T-cell (primary cell): ENCODE data around the gene REEP3. TPM values are rescaled to one million over a fixed set of nuclear protein-coding genes. Genes with fewer than 3 reads are reported as not detected.

Source experiments
- ATAC-seq, 4 experiments: fragments of 200-7000 bp in 3 of 4; fragments of 150-1000 bp in 1 of 4; cut with Tn5 transposase; replicated peaks in 1 of 4; 1 replicate in 3 of 4; 2 replicates in 1 of 4; pipeline ENCODE4 v1.10.0; 2021; ENCODE audit warnings: moderate library complexity in 3 of 4, mild to moderate bottlenecking in 2 of 4, moderate number of reproducible peaks in 1 of 4
- CTCF ChIA-PET, 2 donors: fragments of 300-600 bp; sonication (Branson Sonifier 250); formaldehyde crosslinking; loops; one replicate each; lab custom pipeline; 2022; ENCODE audit warnings: antibody characterized with exemption in 2 of 2; lab: Charles Lee
- POLR2A ChIA-PET, 2 donors: fragments of 300-600 bp; sonication (Branson Sonifier 250); formaldehyde crosslinking; loops; one replicate each; lab custom pipeline; 2022; ENCODE audit warnings: antibody characterized with exemption in 2 of 2; lab: Charles Lee
- DNase-seq, 35 experiments: peaks; one replicate each; pipeline versions ENCODE4 v3.0.0 to v3.0.0-alpha.2; 2013 to 2023
- H3K27ac ChIP-seq: one replicate; pipeline ENCODE4 v1.5.1; 2013; ENCODE audit warnings: low read length
- H3K27me3 ChIP-seq, 2 experiments: replicated peaks in 1 of 2; 1 replicate in 1 of 2; 2 replicates in 1 of 2; pipeline versions ENCODE4 v1.6.1 to v1.7.0; 2013; ENCODE audit warnings: low read length in 1 of 2, mixed read lengths in 1 of 2; ENCODE audit not compliant: control insufficient read depth in 2 of 2, insufficient read depth in 2 of 2; ENCODE audit errors: extremely low read depth in 1 of 2
- H3K36me3 ChIP-seq, 2 donors: 1 replicate in 1 of 2; 2 replicates in 1 of 2; pipeline versions ENCODE4 v1.6.1 to v1.7.0; 2013; ENCODE audit warnings: low read length in 1 of 2; ENCODE audit not compliant: control insufficient read depth in 2 of 2, insufficient read depth in 1 of 2; ENCODE audit errors: extremely low read depth in 1 of 2
- H3K4me1 ChIP-seq, 2 experiments: 1 replicate in 1 of 2; 2 replicates in 1 of 2; pipeline versions ENCODE4 v1.6.1 to v1.7.0; 2013; ENCODE audit warnings: low read length in 2 of 2, mixed read lengths in 1 of 2; ENCODE audit not compliant: insufficient read depth in 2 of 2, control insufficient read depth in 1 of 2; ENCODE audit errors: extremely low read depth in 1 of 2
- H3K4me3 ChIP-seq, 2 donors: 1 replicate in 1 of 2; 2 replicates in 1 of 2; pipeline versions ENCODE4 v1.5.1 to v1.7.0; 2013; ENCODE audit warnings: mild to moderate bottlenecking in 2 of 2, low read length in 1 of 2, moderate library complexity in 1 of 2; ENCODE audit not compliant: control insufficient read depth in 1 of 2; ENCODE audit errors: extremely low read depth in 1 of 2
- H3K9me3 ChIP-seq: 2 replicates; pipeline ENCODE4 v1.7.0; 2013
- H3K27ac Mint-ChIP-seq, 2 donors: one replicate each; pipeline ENCODE4 v1.8.0; 2020 to 2021; ENCODE audit warnings: mild to moderate bottlenecking in 2 of 2, mixed read lengths in 2 of 2
- H3K27me3 Mint-ChIP-seq, 2 donors: one replicate each; pipeline ENCODE4 v1.8.0; 2021 to 2022; ENCODE audit warnings: mixed read lengths in 2 of 2
- H3K36me3 Mint-ChIP-seq: one replicate; pipeline ENCODE4 v1.8.0; 2021; ENCODE audit warnings: mixed read lengths
- H3K4me1 Mint-ChIP-seq, 3 donors: one replicate each; pipeline ENCODE4 v1.8.0; 2020 to 2022; ENCODE audit warnings: mixed read lengths in 3 of 3, mild to moderate bottlenecking in 1 of 3
- H3K4me3 Mint-ChIP-seq, 3 donors: one replicate each; pipeline ENCODE4 v1.8.0; 2020 to 2022; ENCODE audit warnings: mild to moderate bottlenecking in 3 of 3, mixed read lengths in 3 of 3, moderate library complexity in 3 of 3
- H3K9me3 Mint-ChIP-seq, 3 donors: one replicate each; pipeline ENCODE4 v1.8.0; 2020 to 2022; ENCODE audit warnings: mixed read lengths in 3 of 3
- WGBS: methylation state at CpG from one replicate; pipeline ENCODE4 v1.1.5; 2013; ENCODE audit warnings: missing lambda C conversion rate; ENCODE audit not compliant: insufficient coverage; 5-methylcytosine and 5-hydroxymethylcytosine counted together
- total RNA-seq, 35 experiments: library from RNA in 6 of 35; stranded (reverse) in 6 of 35; fragments of 120-200 nt in 1 of 35; gene quantifications; one replicate each; pipeline versions ENCODE4 v1.2.1 to v1.2.4 and lab custom pipeline; 2013 to 2026

Gene REEP3
- total RNA-seq, 5 donors from 2014 or later (not counting 1 experiment from before 2014, with no cell fraction given) = 7.9 to 16.2 (median 9.9) TPM

DNA sequence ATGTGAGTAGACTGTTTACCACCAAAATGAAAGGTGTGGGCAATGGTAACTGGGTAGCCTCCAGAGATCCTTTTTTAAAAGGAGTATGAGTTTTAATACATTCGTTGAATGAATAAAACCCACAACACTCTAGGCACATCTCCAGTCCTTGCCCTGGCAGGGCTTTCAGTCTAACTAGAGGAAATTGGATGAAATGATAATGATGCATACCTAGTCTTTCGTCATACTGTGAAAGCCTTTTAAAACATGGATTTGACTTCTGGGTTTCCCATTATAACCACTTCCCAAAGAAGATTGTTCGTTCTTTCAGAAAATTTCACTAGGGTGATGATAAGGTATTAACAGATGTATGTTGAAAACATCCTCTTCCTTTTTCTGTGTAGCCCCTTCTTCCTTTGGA, 110.8 kb downstream of the REEP3 start:
- H3K4me1 Mint-ChIP-seq = peaks cover 22 to 31% (median 25%) of the 10 kb centered on the region in 3 donors
- DNase-seq = no peak
- peak overlapping the region in 1 of 2 donors; percentile 31 for H3K27ac Mint-ChIP-seq
- H3K27me3 Mint-ChIP-seq = no peaks in the 10 kb centered on the region
- H3K36me3 Mint-ChIP-seq = no peaks in the 10 kb centered on the region
- Histone ChIP-seq H3K27me3 (no peaks in the 10 kb centered on the region), H3K36me3 (no peaks in the 10 kb centered on the region), H3K9me3 (no peaks in the 10 kb centered on the region), H3K27ac (no peak overlapping the region), H3K4me3 (no peak overlapping the region), H3K4me1 (peaks cover 19 to 24% of the 10 kb centered on the region in 2 experiments)
- POLR2A ChIA-PET = interaction anchor here in 1 of 2 donors (2.1 kb wide), 1 partner anchor 374 kb away, joined by 5 read pairs; no protein-coding TSS in a partner anchor
- CTCF ChIA-PET = interaction anchor here (1.9 to 6.3 kb wide), 2 partner anchors 88 to 465 kb away, joined by 7 to 98 read pairs; no protein-coding TSS in a partner anchor
- no peaks in the 10 kb centered on the region for H3K9me3 Mint-ChIP-seq
- peak overlapping the region in 1 of 3 donors; percentile 91 for H3K4me3 Mint-ChIP-seq
- no CpG with 5 or more reads among the region's 3 CpGs for WGBS
- ATAC-seq = no peak

DNA sequence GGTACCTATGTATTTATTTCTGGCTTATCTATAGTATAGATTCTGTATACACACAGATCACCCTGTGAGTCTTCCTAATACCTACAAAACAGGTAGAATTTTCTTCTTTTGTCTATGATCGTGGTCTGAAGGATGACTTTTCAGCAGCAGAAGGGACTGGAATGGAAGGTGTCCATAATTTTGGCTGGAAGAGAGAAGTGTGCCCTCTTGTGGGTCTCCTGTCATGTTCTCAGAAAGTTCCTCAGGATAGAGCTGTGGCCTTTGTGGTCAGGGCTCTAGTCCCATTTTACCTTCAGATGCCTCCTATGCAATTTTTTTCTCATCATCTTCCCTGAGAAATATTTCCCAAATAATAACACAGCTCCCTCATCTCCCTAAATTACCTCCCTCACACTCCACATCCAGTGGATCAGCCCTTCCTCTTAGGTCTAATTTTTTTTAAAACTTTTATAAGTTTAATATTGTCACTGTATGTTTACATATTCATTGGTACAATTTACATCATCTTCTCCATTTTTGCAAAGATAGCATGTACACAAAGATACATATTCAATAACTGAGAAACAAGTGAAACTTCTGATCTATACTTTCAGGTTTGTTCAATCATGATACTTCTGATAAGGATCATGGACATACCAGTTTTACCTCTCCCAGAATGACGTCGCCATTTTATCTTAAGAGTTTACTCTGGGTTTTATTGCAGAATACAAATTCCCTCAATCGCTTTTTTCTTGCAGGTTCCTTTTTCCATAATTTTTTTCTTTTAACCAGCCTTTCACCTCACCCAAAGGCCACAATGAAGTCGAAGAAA, 112.7 kb downstream of the REEP3 start:
- 79% methylated on average over 2 of the region's 5 CpGs for WGBS
- H3K4me3 Mint-ChIP-seq = no peak overlapping the region
- no peak overlapping the region for H3K27ac Mint-ChIP-seq
- Histone ChIP-seq H3K36me3 (no peaks in the 10 kb centered on the region), H3K27me3 (no peaks in the 10 kb centered on the region), H3K27ac (no peak overlapping the region), H3K9me3 (no peaks in the 10 kb centered on the region), H3K4me1 (peaks cover 8 to 21% of the 10 kb centered on the region in 2 experiments), H3K4me3 (no peak overlapping the region)
- POLR2A ChIA-PET = interaction anchor here in 1 of 2 donors (0.7 kb wide), 1 partner anchor 87 kb away, joined by 12 read pairs; no protein-coding TSS in a partner anchor
- H3K27me3 Mint-ChIP-seq = no peaks in the 10 kb centered on the region
- peaks cover 8 to 17% (median 9%) of the 10 kb centered on the region in 3 donors for H3K4me1 Mint-ChIP-seq
- CTCF ChIA-PET = interaction anchor here (0.6 to 1.6 kb wide), 4 partner anchors 74 to 905 kb away, joined by 3 to 9 read pairs (median 5); no protein-coding TSS in a partner anchor
- DNase-seq (no peak), ATAC-seq (no peak)
- H3K36me3 Mint-ChIP-seq = no peaks in the 10 kb centered on the region
- H3K9me3 Mint-ChIP-seq = no peaks in the 10 kb centered on the region

GRCh38 chr10:63634488-63635065, 113.4 kb downstream of the REEP3 start:
- H3K4me1 Mint-ChIP-seq = peaks cover 1 to 10% (median 3%) of the 10 kb centered on the region in 3 donors
- DNase-seq (no peak), ATAC-seq (no peak)
- WGBS = 84% methylated on average over 6 of the region's 6 CpGs
- H3K27me3 ChIP-seq = no peaks in the 10 kb centered on the region
- H3K4me3 ChIP-seq = no peak overlapping the region
- no peak overlapping the region for H3K27ac Mint-ChIP-seq
- ChIA-PET CTCF (interaction anchor here (0.6 to 1.6 kb wide), 3 partner anchors 467 to 906 kb away, joined by 3 to 7 read pairs (median 4); no protein-coding TSS in a partner anchor), POLR2A (no interaction called here)
- no peaks in the 10 kb centered on the region for H3K36me3 Mint-ChIP-seq
- H3K9me3 Mint-ChIP-seq = no peaks in the 10 kb centered on the region
- peaks cover 2 to 15% of the 10 kb centered on the region in 2 experiments for H3K4me1 ChIP-seq
- no peak overlapping the region for H3K4me3 Mint-ChIP-seq
- H3K27ac ChIP-seq = no peak overlapping the region
- no peaks in the 10 kb centered on the region for H3K27me3 Mint-ChIP-seq
- no peaks in the 10 kb centered on the region for H3K9me3 ChIP-seq
- no peaks in the 10 kb centered on the region for H3K36me3 ChIP-seq

- WGBS = 20% methylated on average over 1 of the region's 3 CpGs
Observed at GRCh38 chr10:63636812-63637211, 115.6 kb downstream of the REEP3 start.

GRCh38 chr10:63637901-63638327, 116.7 kb downstream of the REEP3 start:
- no peak for DNase-seq
- no peak overlapping the region for H3K4me3 Mint-ChIP-seq
- WGBS = 80% methylated on average over 5 of the region's 5 CpGs
- Histone ChIP-seq H3K4me3 (no peak overlapping the region), H3K36me3 (no peaks in the 10 kb centered on the region), H3K9me3 (no peaks in the 10 kb centered on the region), H3K4me1 (no peaks in the 10 kb centered on the region), H3K27ac (no peak overlapping the region), H3K27me3 (no peaks in the 10 kb centered on the region)
- ChIA-PET POLR2A (no interaction called here), CTCF (interaction anchor here in 1 of 2 donors (1.8 kb wide), 1 partner anchor 10 kb away, joined by 4 read pairs; no protein-coding TSS in a partner anchor)
- H3K9me3 Mint-ChIP-seq = no peaks in the 10 kb centered on the region
- H3K27ac Mint-ChIP-seq = no peak overlapping the region
- H3K27me3 Mint-ChIP-seq = no peaks in the 10 kb centered on the region
- no peaks in the 10 kb centered on the region for H3K36me3 Mint-ChIP-seq
- no peaks in the 10 kb centered on the region for H3K4me1 Mint-ChIP-seq
- no peak for ATAC-seq

More at GRCh38 chr10:63636812-63637211, 115.6 kb downstream of the REEP3 start:
- no peaks in the 10 kb centered on the region for H3K27me3 ChIP-seq
- no peak overlapping the region for H3K27ac ChIP-seq
- ATAC-seq (no peak), DNase-seq (no peak)
- Mint-ChIP-seq H3K9me3 (no peaks in the 10 kb centered on the region), H3K27me3 (no peaks in the 10 kb centered on the region), H3K4me3 (no peak overlapping the region), H3K4me1 (no peaks in the 10 kb centered on the region), H3K27ac (no peak overlapping the region), H3K36me3 (no peaks in the 10 kb centered on the region)
- no peak overlapping the region for H3K4me3 ChIP-seq
- ChIA-PET CTCF (interaction anchor here (0.6 to 1.8 kb wide), 2 partner anchors 9 to 821 kb away, joined by 3 to 4 read pairs; no protein-coding TSS in a partner anchor), POLR2A (interaction anchor here in 1 of 2 donors (0.5 kb wide), 1 partner anchor 55 kb away, joined by 3 read pairs; no protein-coding TSS in a partner anchor)
- H3K4me1 ChIP-seq = no peaks in the 10 kb centered on the region
- H3K36me3 ChIP-seq = no peaks in the 10 kb centered on the region
- no peaks in the 10 kb centered on the region for H3K9me3 ChIP-seq

GRCh38 chr10:63641366-63641765, 120.2 kb downstream of the REEP3 start:
- H3K27ac Mint-ChIP-seq = no peak overlapping the region
- DNase-seq = no peak
- H3K4me1 ChIP-seq = no peaks in the 10 kb centered on the region
- no peaks in the 10 kb centered on the region for H3K9me3 ChIP-seq
- ChIA-PET POLR2A (interaction anchor here in 1 of 2 donors (0.5 kb wide), 1 partner anchor 1017 kb away, joined by 3 read pairs; no protein-coding TSS in a partner anchor), CTCF (no interaction called here)
- no peaks in the 10 kb centered on the region for H3K9me3 Mint-ChIP-seq
- H3K4me1 Mint-ChIP-seq = peaks cover 0 to 7% (median 6%) of the 10 kb centered on the region in 3 donors
- no peak overlapping the region for H3K4me3 Mint-ChIP-seq
- no peaks in the 10 kb centered on the region for H3K36me3 Mint-ChIP-seq
- H3K27me3 ChIP-seq = no peaks in the 10 kb centered on the region
- no peaks in the 10 kb centered on the region for H3K27me3 Mint-ChIP-seq
- no peak for ATAC-seq
- H3K27ac ChIP-seq = no peak overlapping the region
- no peak overlapping the region for H3K4me3 ChIP-seq
- H3K36me3 ChIP-seq = no peaks in the 10 kb centered on the region
